ENCODE results near the gene ATG9A.

ATG9A gene

GRCh38 chr2:219172231-219173154 lies 56.9 kb downstream of the ATG9A start:
- Histone ChIP-seq H3K27me3 (ENCODE audit: control insufficient read depth, insufficient read depth, low read length) (no peaks in the 10 kb centered on the region), H3K9me3 (ENCODE audit: control insufficient read depth, insufficient read depth, low read depth, low read length) (no peaks in the 10 kb centered on the region), H3K4me1 (ENCODE audit: control insufficient read depth, insufficient read depth, low read length) (peaks cover 9% of the 10 kb centered on the region), H3K27ac (ENCODE audit: low read depth, low read length) (no peak overlapping the region), H3K4me3 (ENCODE audit: low read depth, low read length) (no peak overlapping the region), H3K9ac (ENCODE audit: low read length) (no peak overlapping the region), H3K36me3 (ENCODE audit: control insufficient read depth, insufficient read depth, low read length) (peaks cover 20% of the 10 kb centered on the region; the same call in 1 of the 2 replicates)

- no peaks in the 10 kb centered on the region for H3K9me3 ChIP-seq (ENCODE audit: control insufficient read depth, insufficient read depth, low read depth, low read length)
- peaks cover 9% of the 10 kb centered on the region for H3K4me1 ChIP-seq (ENCODE audit: control insufficient read depth, insufficient read depth, low read length)
- peaks cover 20% of the 10 kb centered on the region; the same call in 1 of the 2 replicates for H3K36me3 ChIP-seq (ENCODE audit: control insufficient read depth, insufficient read depth, low read length)
- H3K27me3 ChIP-seq (ENCODE audit: control insufficient read depth, insufficient read depth, low read length): no peaks in the 10 kb centered on the region
- no peak overlapping the region for H3K9ac ChIP-seq (ENCODE audit: low read length)
- no peak overlapping the region for H3K4me3 ChIP-seq (ENCODE audit: low read depth, low read length)
- H3K27ac ChIP-seq (ENCODE audit: low read depth, low read length): no peak overlapping the region
These were observed 58.2 kb downstream of the ATG9A start for GRCh38 chr2:219171231-219171651.

GRCh38 chr2:219169930-219170654 lies 59.3 kb downstream of the ATG9A start, which contains the start of gene SLC23A3:
Gene SLC23A3, minus strand, starts transcription at chr2:219170029. Its CDS starts 45 bp downstream, at chr2:219169984.
- Histone ChIP-seq H3K36me3 (ENCODE audit: control insufficient read depth, insufficient read depth, low read length) (peaks cover 20% of the 10 kb centered on the region; the same call in 1 of the 2 replicates), H3K9ac (ENCODE audit: low read length) (no peak within 1 kb of the TSS), H3K27me3 (ENCODE audit: control insufficient read depth, insufficient read depth, low read length) (no peaks in the 10 kb centered on the region), H3K9me3 (ENCODE audit: control insufficient read depth, insufficient read depth, low read depth, low read length) (no peaks in the 10 kb centered on the region), H3K4me1 (ENCODE audit: control insufficient read depth, insufficient read depth, low read length) (peaks cover 3% of the 10 kb centered on the region; the same call in 1 of the 2 replicates), H3K4me3 (ENCODE audit: low read depth, low read length) (no peak within 1 kb of the TSS), H3K27ac (ENCODE audit: low read depth, low read length) (no peak within 1 kb of the TSS)
